H1 (cell line): ENCODE measurements around the gene TINCR. TPM values are rescaled to one million over a fixed set of nuclear protein-coding genes. Genes with fewer than 3 reads are reported as not detected.

ENCODE experiments used
- CTCF ChIA-PET: fragments of 300-600 bp; sonication (Branson Sonifier 250); formaldehyde crosslinking; loops from one replicate; lab custom pipeline; 2021; ENCODE audit not compliant: partially characterized antibody; lab: Charles Lee
- POLR2A ChIA-PET: fragments of 300-600 bp; sonication (Branson Sonifier 250); formaldehyde crosslinking; loops from one replicate; lab custom pipeline; 2021; ENCODE audit warnings: inconsistent platforms; ENCODE audit not compliant: partially characterized antibody; lab: Charles Lee
- DNase-seq, 2 experiments: peaks; one replicate each; pipeline versions ENCODE4 v3.0.0 to v3.0.0-alpha.2; 2010 to 2022; ENCODE audit warnings: low spot score in 2 of 2, low read depth in 1 of 2, mixed read lengths in 1 of 2
- FAIRE-seq: peaks from 2 replicates; lab custom pipeline; 2011; peaks lifted over from hg19 to GRCh38; lab: Jason Lieb, UNC
- H2AFZ ChIP-seq: 2 replicates; pipeline ENCODE4 v1.8.1; 2012; ENCODE audit warnings: low read length, inconsistent platforms
- H2AK5ac ChIP-seq: 2 replicates; pipeline ENCODE4 v1.6.1; 2013; ENCODE audit warnings: low read depth, low read length
- H2BK120ac ChIP-seq: replicated peaks from 2 replicates; pipeline ENCODE3; 2013; ENCODE audit warnings: low read depth, low read length, inconsistent platforms
- H2BK12ac ChIP-seq: 2 replicates; pipeline ENCODE4 v1.6.1; 2013; ENCODE audit warnings: low read depth, low read length
- H2BK15ac ChIP-seq: 2 replicates; pipeline ENCODE4 v1.6.1; 2013; ENCODE audit warnings: low read length
- H2BK20ac ChIP-seq: 2 replicates; pipeline ENCODE4 v1.6.1; 2013; ENCODE audit warnings: low read length
- H2BK5ac ChIP-seq: 2 replicates; pipeline ENCODE4 v1.6.1; 2013; ENCODE audit warnings: low read depth, low read length
- H3K14ac ChIP-seq: 2 replicates; pipeline ENCODE4 v1.6.1; 2013; ENCODE audit warnings: inconsistent platforms; ENCODE audit not compliant: insufficient read length
- H3K18ac ChIP-seq: 2 replicates; pipeline ENCODE4 v1.6.1; 2013; ENCODE audit warnings: low read length; ENCODE audit errors: extremely low read depth
- H3K23ac ChIP-seq: 2 replicates; pipeline ENCODE4 v1.6.1; 2013; ENCODE audit warnings: inconsistent platforms; ENCODE audit not compliant: insufficient read length
- H3K23me2 ChIP-seq: 2 replicates; pipeline ENCODE4 v1.6.1; 2013; ENCODE audit warnings: low read depth, low read length
- H3K27ac ChIP-seq: 2 replicates; pipeline ENCODE4 v1.6.1; 2011; ENCODE audit warnings: low read depth, low read length, inconsistent platforms
- H3K27me3 ChIP-seq, 4 experiments: replicated peaks in 1 of 4; 1 replicate in 1 of 4; 2 replicates in 3 of 4; pipeline versions ENCODE4 v1.6.1 to v1.8.1; 2011 to 2013; ENCODE audit warnings: low read length in 3 of 4, mild to moderate bottlenecking in 3 of 4, inconsistent platforms in 2 of 4, mixed read lengths in 2 of 4, moderate library complexity in 1 of 4; ENCODE audit not compliant: control insufficient read depth in 3 of 4, insufficient read depth in 3 of 4; ENCODE audit errors: extremely low read depth in 1 of 4
- H3K36me3 ChIP-seq, 4 experiments: 2 replicates each; pipeline versions ENCODE4 v1.6.1 to v1.8.1; 2011 to 2013; ENCODE audit warnings: mild to moderate bottlenecking in 4 of 4, low read length in 3 of 4, moderate library complexity in 2 of 4, control low read depth in 1 of 4, inconsistent platforms in 1 of 4; ENCODE audit not compliant: insufficient read depth in 4 of 4, control insufficient read depth in 2 of 4
- H3K4ac ChIP-seq: replicated peaks from 2 replicates; pipeline ENCODE3; 2013; ENCODE audit warnings: low read length, low read depth, mixed read lengths, inconsistent platforms; ENCODE audit not compliant: insufficient read length
- H3K4me1 ChIP-seq, 4 experiments: replicated peaks in 1 of 4; 1 replicate in 1 of 4; 2 replicates in 3 of 4; pipeline versions ENCODE4 v1.6.1 to v1.8.1; 2011 to 2013; ENCODE audit warnings: low read length in 3 of 4, inconsistent platforms in 2 of 4, mixed read lengths in 1 of 4; ENCODE audit not compliant: insufficient read depth in 4 of 4, control insufficient read depth in 3 of 4
- H3K4me2 ChIP-seq, 2 experiments: 2 replicates each; pipeline versions ENCODE4 v1.6.1 to v1.8.1; 2011 to 2013; ENCODE audit warnings: low read depth in 2 of 2, low read length in 2 of 2, control low read depth in 1 of 2, inconsistent platforms in 1 of 2, mild to moderate bottlenecking in 1 of 2; ENCODE audit not compliant: insufficient read depth in 1 of 2
- H3K4me3 ChIP-seq, 4 experiments: fragments of 200-600, 300-600 bp in 1 of 4; sonication (generic), shearing (Covaris generic), sonication (Bioruptor Twin) in 1 of 4; 2 replicates each; pipeline versions ENCODE4 v1.5.1 to v1.8.1; 2011 to 2016; ENCODE audit warnings: low read length in 4 of 4, low read depth in 3 of 4, control low read depth in 2 of 4, inconsistent platforms in 2 of 4, mild to moderate bottlenecking in 2 of 4, mixed read lengths in 1 of 4, moderate library complexity in 1 of 4; ENCODE audit not compliant: insufficient read depth in 2 of 4; ENCODE audit errors: extremely low read depth in 1 of 4
- H3K56ac ChIP-seq: replicated peaks from 2 replicates; pipeline ENCODE3; 2013; ENCODE audit warnings: low read depth, mild to moderate bottlenecking, mixed read lengths, low read length, inconsistent platforms; ENCODE audit not compliant: insufficient read length
- H3K79me1 ChIP-seq: 2 replicates; pipeline ENCODE4 v1.6.1; 2013; ENCODE audit warnings: low read depth, low read length, control low read depth
- H3K79me2 ChIP-seq, 2 experiments: 2 replicates each; pipeline versions ENCODE4 v1.6.1 to v1.8.1; 2012 to 2013; ENCODE audit warnings: low read length in 2 of 2, mild to moderate bottlenecking in 2 of 2, inconsistent platforms in 1 of 2; ENCODE audit not compliant: insufficient read depth in 2 of 2, control insufficient read depth in 1 of 2
- H3K9ac ChIP-seq, 4 experiments: replicated peaks in 1 of 4; 1 replicate in 1 of 4; 2 replicates in 3 of 4; pipeline versions ENCODE4 v1.6.1 to v1.8.1; 2011 to 2013; ENCODE audit warnings: low read depth in 3 of 4, low read length in 3 of 4, control low read depth in 2 of 4, mild to moderate bottlenecking in 2 of 4, moderate library complexity in 2 of 4, inconsistent platforms in 1 of 4; ENCODE audit errors: extremely low read depth in 1 of 4
- H3K9me3 ChIP-seq, 2 experiments: 2 replicates each; pipeline versions ENCODE4 v1.6.1 to v1.8.1; 2012 to 2013; ENCODE audit warnings: mild to moderate bottlenecking in 2 of 2, moderate library complexity in 2 of 2, control low read depth in 1 of 2, inconsistent platforms in 1 of 2, low read depth in 1 of 2, low read length in 1 of 2, mixed read lengths in 1 of 2; ENCODE audit not compliant: insufficient read depth in 2 of 2
- H4K20me1 ChIP-seq, 2 experiments: replicated peaks in 1 of 2; 2 replicates each; pipeline versions ENCODE3 to v1.8.1; 2011 to 2013; ENCODE audit warnings: inconsistent platforms in 2 of 2, low read length in 2 of 2, mild to moderate bottlenecking in 1 of 2; ENCODE audit not compliant: insufficient read depth in 2 of 2, control insufficient read depth in 1 of 2
- H4K5ac ChIP-seq: 2 replicates; pipeline ENCODE4 v1.6.1; 2013; ENCODE audit warnings: low read length, low read depth, mixed read lengths, inconsistent platforms; ENCODE audit not compliant: insufficient read length
- H4K8ac ChIP-seq: 2 replicates; pipeline ENCODE4 v1.8.0; 2013; ENCODE audit warnings: mild to moderate bottlenecking, moderate library complexity, low read length, inconsistent platforms; ENCODE audit not compliant: insufficient read depth; ENCODE audit errors: extremely low read depth
- H4K91ac ChIP-seq: replicated peaks from 2 replicates; pipeline ENCODE3; 2013; ENCODE audit warnings: low read length, mixed read lengths, inconsistent platforms; ENCODE audit not compliant: insufficient read length
- FOSL1 ChIP-seq: IDR thresholded peaks from 2 replicates; pipeline ENCODE4 v1.6.1; 2011; ENCODE audit warnings: mild to moderate bottlenecking, low read depth, low read length, moderate library complexity; ENCODE audit not compliant: insufficient read depth
- NANOG ChIP-seq: IDR thresholded peaks from 2 replicates; pipeline ENCODE4 v1.6.1; 2011; ENCODE audit warnings: low read length, low read depth, mild to moderate bottlenecking, inconsistent platforms; ENCODE audit not compliant: insufficient read depth, poor library complexity, severe bottlenecking
- RFX5 ChIP-seq: IDR thresholded peaks from 2 replicates; pipeline ENCODE4 v1.6.1; 2011; ENCODE audit warnings: low read depth, low read length, improper control_type of control experiment, borderline replicate concordance
- RXRA ChIP-seq: IDR thresholded peaks from 2 replicates; pipeline ENCODE4 v1.6.1; 2011; ENCODE audit warnings: low read depth, mild to moderate bottlenecking, low read length, moderate library complexity; ENCODE audit not compliant: insufficient read depth
- SP1 ChIP-seq: IDR thresholded peaks from 2 replicates; pipeline ENCODE4 v1.6.1; 2011; ENCODE audit warnings: low read depth, low read length
- WGBS, 2 experiments: shearing (Covaris generic) in 1 of 2; methylation state at CpG; one replicate each; pipeline versions ENCODE4 v1.1.6 to v1.1.7; 2013 to 2015; ENCODE audit warnings: low lambda C conversion rate in 2 of 2, mixed read lengths in 2 of 2, inconsistent platforms in 1 of 2, low coverage in 1 of 2, missing lambda C conversion rate in 1 of 2; ENCODE audit not compliant: insufficient replicate concordance in 2 of 2, insufficient coverage in 1 of 2, insufficient read length in 1 of 2; ENCODE audit errors: extremely low coverage in 1 of 2, missing lambda C conversion rate in 1 of 2; 5-methylcytosine and 5-hydroxymethylcytosine counted together
- polyA plus RNA-seq, 7 experiments: library from polyadenylated mRNA; depleted of rRNA in 3 of 7; stranded (reverse) in 5 of 7; unstranded in 2 of 7; fragments of >200 nt in 5 of 7; fragments of 200-250 nt in 2 of 7; gene quantifications; 1 replicate in 5 of 7; 2 replicates in 1 of 7; 4 replicates in 1 of 7; pipeline versions ENCODE4 v1.2.1 to v1.2.3, GENCODE V29; 2011 to 2013; ENCODE audit warnings: missing spikeins in 2 of 7, mixed read lengths in 2 of 7
- total RNA-seq: library from RNA; stranded (reverse); fragmentation: NEBNext Ultra II Directional; extraction: Animal tissue kit (Norgen Biotek cat#: 25700); gene quantifications from 2 replicates; pipeline ENCODE4 v1.2.1, GENCODE V29; 2021
- TF ChIP-seq, protein P1 (sequence below): IDR thresholded peaks from 2 replicates; pipeline ENCODE4 v1.6.1; 2011; ENCODE audit warnings: low read depth, mild to moderate bottlenecking, low read length; ENCODE audit not compliant: insufficient read depth

TINCR gene
- total and polyA plus RNA-seq, 2 of the 8 experiments (the other 6 are each of a cell fraction or from before 2014, with no cell fraction given), result 0.52 to 1.4 TPM

GRCh38 chr19:5595129-5595528 is 27.4 kb upstream of the TINCR start:
- no peak overlapping the region for H4K5ac ChIP-seq
- CTCF ChIA-PET, result interaction anchor here (0.8 to 1.7 kb wide), 2 partner anchors 35 to 59 kb away, joined by 3 to 5 read pairs; no protein-coding TSS in a partner anchor
- 86% methylated on average over 17 of the region's 18 CpGs; no CpG with 5 or more reads in 1 of the 2 experiments for WGBS, 2 experiments
- no peak overlapping the region for H3K23ac ChIP-seq
- no peaks in the 10 kb centered on the region for H3K9me3 ChIP-seq
- H2BK5ac ChIP-seq, result no peak overlapping the region
- H3K23me2 ChIP-seq, result no peaks in the 10 kb centered on the region
- peaks cover 39 to 84% (median 71%) of the 10 kb centered on the region in 4 experiments for H3K36me3 ChIP-seq
- POLR2A ChIA-PET, result interaction anchor here (0.6 to 0.7 kb wide), 2 partner anchors 29 to 202 kb away, joined by 3 read pairs; no protein-coding TSS in a partner anchor
- DNase-seq, result no peak
- peaks cover 2 to 19% of the 10 kb centered on the region in 2 experiments for H4K20me1 ChIP-seq
- H3K4me1 ChIP-seq, result no peaks in the 10 kb centered on the region
- no peak overlapping the region for H2BK120ac ChIP-seq
- no peak overlapping the region for H3K4me2 ChIP-seq
- H3K56ac ChIP-seq, result no peak overlapping the region
- H4K91ac ChIP-seq, result no peak overlapping the region
- H3K79me1 ChIP-seq, result peaks cover 8% of the 10 kb centered on the region
- H3K9ac ChIP-seq, result no peak overlapping the region
- no peak overlapping the region for H3K4me3 ChIP-seq
- H3K79me2 ChIP-seq, result no peaks in the 10 kb centered on the region
- FAIRE-seq, result no peak
- H4K8ac ChIP-seq, result no peak overlapping the region
- no peak overlapping the region for H3K14ac ChIP-seq
- no peak overlapping the region for H3K4ac ChIP-seq
- no peak overlapping the region for H2BK20ac ChIP-seq
- no peak overlapping the region for H2AK5ac ChIP-seq
- no peak overlapping the region for H2BK15ac ChIP-seq
- no peak overlapping the region for H2BK12ac ChIP-seq
- no peak overlapping the region for H3K27ac ChIP-seq
- no peak overlapping the region for H3K18ac ChIP-seq
- H2AFZ ChIP-seq, result no peak overlapping the region
- H3K27me3 ChIP-seq, result no peaks in the 10 kb centered on the region
- TF ChIP-seq FOSL1 (no peak), NANOG (no peak), RXRA (no peak), SP1 (no peak), RFX5 (no peak)
- TF ChIP-seq, protein P1, sequence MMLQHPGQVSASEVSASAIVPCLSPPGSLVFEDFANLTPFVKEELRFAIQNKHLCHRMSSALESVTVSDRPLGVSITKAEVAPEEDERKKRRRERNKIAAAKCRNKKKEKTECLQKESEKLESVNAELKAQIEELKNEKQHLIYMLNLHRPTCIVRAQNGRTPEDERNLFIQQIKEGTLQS, result no peak
